Right lobe of liver (tissue), 6 donors: ENCODE measurements around the gene FOXA2. TPM values are rescaled to one million over a fixed set of nuclear protein-coding genes. Genes with fewer than 3 reads are reported as not detected.

Experiments used
- ATAC-seq, 4 donors: fragments of 200-7000 bp; cut with Tn5 transposase; one replicate each; pipeline ENCODE4 v1.9.1; 2020; ENCODE audit warnings: mild to moderate bottlenecking in 4 of 4, moderate library complexity in 4 of 4
- DNase-seq, 3 donors: peaks; one replicate each; pipeline ENCODE4 v3.0.0-alpha.2; 2020
- H3K27ac ChIP-seq, 3 donors: fragments of 200-600 bp; one replicate each; pipeline ENCODE4 v1.8.0; 2022
- H3K27me3 ChIP-seq, 2 donors: fragments of 200-600 bp; one replicate each; pipeline ENCODE4 v1.8.0; 2022
- H3K36me3 ChIP-seq, 4 donors: fragments of 200-600 bp; sonication (generic) in 1 of 4; one replicate each; pipeline versions ENCODE4 v1.5.1 to v1.8.0; 2017 to 2022; ENCODE audit warnings: control low read depth in 1 of 4
- H3K4me1 ChIP-seq, 4 donors: fragments of 200-600 bp; sonication (generic) in 1 of 4; one replicate each; pipeline versions ENCODE4 v1.5.1 to v1.8.0; 2017 to 2022; ENCODE audit warnings: control low read depth in 1 of 4
- H3K4me3 ChIP-seq, 3 donors: fragments of 200-600 bp; one replicate each; pipeline ENCODE4 v1.8.0; 2022
- H3K9me3 ChIP-seq, 4 donors: fragments of 200-600 bp; sonication (generic) in 1 of 4; one replicate each; pipeline versions ENCODE4 v1.5.1 to v1.8.0; 2017 to 2022; ENCODE audit warnings: control low read depth in 1 of 4
- POLR2A ChIP-seq: fragments of 450-650 bp; IDR thresholded peaks from one replicate; pipeline ENCODE4 v1.6.1; 2017; ENCODE audit warnings: antibody characterized with exemption, mild to moderate bottlenecking
- WGBS: methylation state at CpG from one replicate; pipeline ENCODE4 v1.1.6; 2018; ENCODE audit warnings: low coverage, low lambda C conversion rate; ENCODE audit not compliant: insufficient coverage; ENCODE audit errors: missing lambda C conversion rate; 5-methylcytosine and 5-hydroxymethylcytosine counted together
- intact Hi-C, 2 donors: fragments of 100-400 bp; cut with DNase I; formaldehyde crosslinking; loops; one replicate each; pipeline versions ENCODE4 v1.11.2 to v1.14.1; 2022
- total RNA-seq, 6 experiments: library from RNA; depleted of rRNA in 2 of 6; stranded (reverse); fragments of >200 nt in 2 of 6; fragmentation: NEBNext Ultra II Directional in 3 of 6; extraction: Animal tissue kit (Norgen Biotek cat#: 25700) in 3 of 6; gene quantifications; one replicate each; pipeline versions ENCODE4 v1.1.0 to v1.2.4, GENCODE V29; 2016 to 2023
- TF ChIP-seq, protein P1 (sequence below), 4 donors: fragments of 200-600 bp in 3 of 4; fragments of 450-650 bp in 1 of 4; IDR thresholded peaks; one replicate each; pipeline versions ENCODE4 v1.5.1 to v1.8.0; 2016 to 2022; ENCODE audit warnings: antibody characterized with exemption in 4 of 4, mild to moderate bottlenecking in 2 of 4
- donor health status: DM: no; HTN: yes; CAD: no.
- donor health status: DM: no; HTN: no; CAD: no.
- donor health status: DM: no; HTN: no; CAD: no.
- donor health status: DM: no; HTN: yes; CAD: no.
- donor health status: DM: no; HTN: yes; CAD: no.

Gene FOXA2
- total RNA-seq, 6 experiments from 2014 or later: 11.8 to 28.7 (median 21.2) TPM

DNA sequence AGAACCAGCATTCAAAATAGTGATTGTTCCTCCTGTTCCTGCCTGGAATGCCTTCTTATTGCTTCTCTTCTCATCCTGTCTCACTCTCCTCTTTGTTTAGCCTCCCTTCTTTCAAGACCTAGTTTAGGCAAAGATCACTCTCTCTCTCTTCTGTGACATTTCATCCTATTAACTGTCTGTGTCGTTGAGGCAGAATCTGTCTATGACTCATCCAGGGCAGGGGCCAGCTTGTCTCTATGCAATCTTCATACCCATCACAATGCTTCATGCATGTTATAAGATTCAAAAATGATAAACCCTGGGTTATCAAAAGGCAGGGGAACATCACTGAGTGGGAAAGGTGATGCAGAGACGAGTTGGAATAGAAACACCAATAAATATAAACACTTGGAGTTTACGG, 32.2 kb upstream of the FOXA2 start:
- Histone ChIP-seq H3K27me3 (no peaks in the 10 kb centered on the region), H3K4me1 (no peaks in the 10 kb centered on the region), H3K27ac (no peak overlapping the region), H3K9me3 (no peaks in the 10 kb centered on the region), H3K4me3 (no peak overlapping the region), H3K36me3 (no peaks in the 10 kb centered on the region)
- no peak for TF ChIP-seq POLR2A
- TF ChIP-seq, protein P1, sequence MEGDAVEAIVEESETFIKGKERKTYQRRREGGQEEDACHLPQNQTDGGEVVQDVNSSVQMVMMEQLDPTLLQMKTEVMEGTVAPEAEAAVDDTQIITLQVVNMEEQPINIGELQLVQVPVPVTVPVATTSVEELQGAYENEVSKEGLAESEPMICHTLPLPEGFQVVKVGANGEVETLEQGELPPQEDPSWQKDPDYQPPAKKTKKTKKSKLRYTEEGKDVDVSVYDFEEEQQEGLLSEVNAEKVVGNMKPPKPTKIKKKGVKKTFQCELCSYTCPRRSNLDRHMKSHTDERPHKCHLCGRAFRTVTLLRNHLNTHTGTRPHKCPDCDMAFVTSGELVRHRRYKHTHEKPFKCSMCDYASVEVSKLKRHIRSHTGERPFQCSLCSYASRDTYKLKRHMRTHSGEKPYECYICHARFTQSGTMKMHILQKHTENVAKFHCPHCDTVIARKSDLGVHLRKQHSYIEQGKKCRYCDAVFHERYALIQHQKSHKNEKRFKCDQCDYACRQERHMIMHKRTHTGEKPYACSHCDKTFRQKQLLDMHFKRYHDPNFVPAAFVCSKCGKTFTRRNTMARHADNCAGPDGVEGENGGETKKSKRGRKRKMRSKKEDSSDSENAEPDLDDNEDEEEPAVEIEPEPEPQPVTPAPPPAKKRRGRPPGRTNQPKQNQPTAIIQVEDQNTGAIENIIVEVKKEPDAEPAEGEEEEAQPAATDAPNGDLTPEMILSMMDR (IDR thresholded peaks at IDR 0.05): no peak
- no peak for ATAC-seq
- WGBS: 41% methylated on average over 3 of the region's 3 CpGs
- intact Hi-C loops: no loop called here
- no peak for DNase-seq

DNA sequence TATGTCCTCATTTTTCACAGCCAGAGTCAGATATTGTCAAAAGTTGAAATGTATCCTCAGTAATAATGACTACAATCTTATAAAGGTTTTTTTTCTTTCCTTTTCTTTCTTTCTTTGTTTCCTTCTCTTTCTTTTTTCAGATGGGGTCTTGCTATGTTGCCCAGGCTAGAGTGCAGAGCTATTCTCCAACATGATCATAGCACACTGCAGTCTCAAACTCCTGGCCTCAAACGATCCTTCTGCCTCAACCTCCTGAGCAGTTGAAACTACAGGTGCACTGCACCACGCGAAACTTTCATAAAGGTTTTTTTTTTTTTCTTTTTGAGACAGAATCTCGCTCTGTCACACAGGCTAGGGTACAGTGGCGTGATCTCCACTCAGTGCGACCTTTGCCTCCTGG, 31.1 kb upstream of the FOXA2 start:
- Histone ChIP-seq H3K27me3 (no peaks in the 10 kb centered on the region), H3K4me1 (no peaks in the 10 kb centered on the region), H3K9me3 (no peaks in the 10 kb centered on the region), H3K4me3 (no peak overlapping the region), H3K36me3 (no peaks in the 10 kb centered on the region), H3K27ac (no peak overlapping the region)
- intact Hi-C loops: no loop called here
- TF ChIP-seq, protein P1 (IDR thresholded peaks at IDR 0.05): no peak
- TF ChIP-seq POLR2A: no peak
- 55% methylated on average over 6 of the region's 6 CpGs for WGBS
- DNase-seq (no peak), ATAC-seq (no peak)

DNA sequence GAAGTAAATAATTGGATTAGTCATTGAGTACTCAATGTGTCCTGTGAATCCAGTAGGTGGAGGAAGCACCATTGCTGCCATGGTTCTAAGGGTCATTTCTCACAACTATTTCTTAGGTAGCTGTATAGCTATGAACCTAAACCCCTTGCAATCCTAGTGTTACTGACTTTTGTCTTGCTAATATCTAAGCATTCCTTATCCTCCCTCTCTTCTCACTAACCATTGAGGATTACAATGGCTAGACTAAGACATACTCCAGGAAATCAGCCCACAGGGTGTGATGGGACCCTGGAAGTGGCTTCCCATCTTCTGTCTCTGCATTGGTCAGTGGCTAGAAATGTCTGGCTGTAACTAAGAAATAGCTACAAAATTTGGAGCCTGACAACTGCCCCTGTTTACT, 27.3 kb upstream of the FOXA2 start:
- Histone ChIP-seq H3K4me1 (no peaks in the 10 kb centered on the region), H3K27me3 (no peaks in the 10 kb centered on the region), H3K4me3 (no peak overlapping the region), H3K36me3 (no peaks in the 10 kb centered on the region), H3K9me3 (no peaks in the 10 kb centered on the region), H3K27ac (no peak overlapping the region)
- TF ChIP-seq, protein P1 (IDR thresholded peaks at IDR 0.05): no peak
- TF ChIP-seq POLR2A: no peak
- intact Hi-C loops: no loop called here
- ATAC-seq: no peak
- DNase-seq: no peak

DNA sequence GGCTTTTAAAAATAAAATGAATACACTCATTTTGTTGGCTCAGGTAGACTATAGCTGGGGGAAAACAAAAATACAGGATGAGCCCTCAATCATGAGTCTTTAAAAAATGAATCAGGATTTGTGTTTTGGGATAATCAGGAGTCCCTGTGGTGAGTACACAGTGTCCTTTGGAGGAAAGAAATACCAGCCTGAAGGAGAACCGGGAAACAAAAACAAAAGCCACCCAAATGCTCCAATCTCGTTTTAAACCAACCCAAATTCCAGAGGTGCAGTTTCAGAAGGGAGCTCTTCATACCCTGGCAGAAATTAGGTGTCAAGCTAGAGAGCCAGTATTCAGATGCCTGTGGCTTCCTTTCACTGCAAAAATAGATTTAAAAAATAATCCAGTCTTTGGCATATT, 23.3 kb upstream of the FOXA2 start:
- Histone ChIP-seq H3K27me3 (no peaks in the 10 kb centered on the region), H3K36me3 (no peaks in the 10 kb centered on the region), H3K4me3 (no peak overlapping the region), H3K4me1 (no peaks in the 10 kb centered on the region), H3K9me3 (no peaks in the 10 kb centered on the region), H3K27ac (no peak overlapping the region)
- no peak for TF ChIP-seq POLR2A
- TF ChIP-seq, protein P1 (IDR thresholded peaks at IDR 0.05): no peak
- ATAC-seq: no peak
- intact Hi-C loops: no loop called here
- DNase-seq: no peak
- 39% methylated on average over 2 of the region's 2 CpGs for WGBS

DNA sequence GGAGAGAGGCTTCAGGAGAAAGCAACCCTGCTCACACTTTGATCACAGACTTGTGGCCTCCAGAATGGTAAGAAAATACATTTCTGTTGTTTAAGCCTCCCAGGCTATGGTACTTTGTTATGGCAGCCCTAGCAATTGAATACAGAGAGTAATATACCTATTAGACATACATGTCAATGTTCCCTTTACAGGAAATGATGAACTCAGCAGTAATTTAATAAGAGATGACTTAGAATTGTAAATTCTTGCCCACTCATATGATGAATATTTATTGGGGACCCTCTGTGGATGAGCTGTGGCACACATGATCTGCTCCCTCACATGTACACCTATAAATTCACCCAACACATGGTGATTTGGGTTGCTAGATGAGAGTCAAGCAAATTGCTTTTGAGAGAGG, 20.4 kb upstream of the FOXA2 start:
- intact Hi-C loops: no loop called here
- Histone ChIP-seq H3K9me3 (no peaks in the 10 kb centered on the region), H3K27me3 (no peaks in the 10 kb centered on the region)

More for the DNA sequence above, 20.4 kb upstream of the FOXA2 start:
- ATAC-seq: no peak
- TF ChIP-seq, protein P1 (IDR thresholded peaks at IDR 0.05): no peak
- TF ChIP-seq POLR2A: no peak
- H3K4me3 ChIP-seq: no peak overlapping the region
- H3K27ac ChIP-seq: no peak overlapping the region
- DNase-seq: no peak
- H3K4me1 ChIP-seq: no peaks in the 10 kb centered on the region
- no peaks in the 10 kb centered on the region for H3K36me3 ChIP-seq
